GF-D8 (cell line): ENCODE results near the gene ARHGAP15.

Experiments used
- DNase-seq: peaks from one replicate; lab custom pipeline; 2025; lab: John Stamatoyannopoulos, UW

ARHGAP15 gene

GRCh38 chr2:143690235-143690634 lies 561.0 kb downstream of the ARHGAP15 start:
- no peak for DNase-seq

- DNase-seq = no peak
Measured at GRCh38 chr2:143691121-143691520, 561.9 kb downstream of the ARHGAP15 start.

- no peak for DNase-seq
Measured at GRCh38 chr2:143692162-143692561, 562.9 kb downstream of the ARHGAP15 start.

- no peak for DNase-seq
Measured at GRCh38 chr2:143692967-143693366, 563.7 kb downstream of the ARHGAP15 start.

- DNase-seq = no peak
Measured at GRCh38 chr2:143694335-143694734, 565.1 kb downstream of the ARHGAP15 start.

GRCh38 chr2:143696651-143697050 lies 567.4 kb downstream of the ARHGAP15 start:
- DNase-seq = no peak

GRCh38 chr2:143697744-143698143 lies 568.5 kb downstream of the ARHGAP15 start:
- no peak for DNase-seq

- no peak for DNase-seq
Measured at GRCh38 chr2:143698352-143698751, 569.1 kb downstream of the ARHGAP15 start.

- DNase-seq = no peak
Measured at GRCh38 chr2:143698888-143699570, 569.8 kb downstream of the ARHGAP15 start.

- DNase-seq = no peak
Measured at GRCh38 chr2:143700865-143701264, 571.6 kb downstream of the ARHGAP15 start.

GRCh38 chr2:143701785-143702184 lies 572.6 kb downstream of the ARHGAP15 start:
- DNase-seq = no peak

GRCh38 chr2:143702931-143703330 lies 573.7 kb downstream of the ARHGAP15 start:
- no peak for DNase-seq

GRCh38 chr2:143704451-143705106 lies 575.4 kb downstream of the ARHGAP15 start:
- DNase-seq = no peak

GRCh38 chr2:143705108-143705707 lies 576.0 kb downstream of the ARHGAP15 start:
- DNase-seq = no peak

- DNase-seq = no peak
Measured at GRCh38 chr2:143706354-143706753, 577.1 kb downstream of the ARHGAP15 start.

GRCh38 chr2:143708682-143709081 lies 579.5 kb downstream of the ARHGAP15 start:
- DNase-seq = no peak

GRCh38 chr2:143710196-143710595 lies 581.0 kb downstream of the ARHGAP15 start:
- no peak for DNase-seq

- no peak for DNase-seq
Measured at GRCh38 chr2:143710879-143711278, 581.7 kb downstream of the ARHGAP15 start.

GRCh38 chr2:143716522-143716921 lies 587.3 kb downstream of the ARHGAP15 start:
- no peak for DNase-seq

- no peak for DNase-seq
Measured at GRCh38 chr2:143717053-143717452, 587.8 kb downstream of the ARHGAP15 start.

GRCh38 chr2:143717536-143718168 lies 588.4 kb downstream of the ARHGAP15 start:
- no peak for DNase-seq

- no peak for DNase-seq
Measured at GRCh38 chr2:143718745-143719144, 589.5 kb downstream of the ARHGAP15 start.

- no peak for DNase-seq
Measured at GRCh38 chr2:143719406-143719805, 590.2 kb downstream of the ARHGAP15 start.
